ENCODE measurements around the gene TARBP2. TPM values are rescaled to one million over a fixed set of nuclear protein-coding genes. Genes with fewer than 3 reads are reported as not detected.
A peak's percentile ranks its signal among the peaks of the same experiment; 100 is the strongest.

The TARBP2 gene
- total RNA-seq, result 10 to 100 TPM; 25.9 to 34.1 (median 31.0) TPM

DNA sequence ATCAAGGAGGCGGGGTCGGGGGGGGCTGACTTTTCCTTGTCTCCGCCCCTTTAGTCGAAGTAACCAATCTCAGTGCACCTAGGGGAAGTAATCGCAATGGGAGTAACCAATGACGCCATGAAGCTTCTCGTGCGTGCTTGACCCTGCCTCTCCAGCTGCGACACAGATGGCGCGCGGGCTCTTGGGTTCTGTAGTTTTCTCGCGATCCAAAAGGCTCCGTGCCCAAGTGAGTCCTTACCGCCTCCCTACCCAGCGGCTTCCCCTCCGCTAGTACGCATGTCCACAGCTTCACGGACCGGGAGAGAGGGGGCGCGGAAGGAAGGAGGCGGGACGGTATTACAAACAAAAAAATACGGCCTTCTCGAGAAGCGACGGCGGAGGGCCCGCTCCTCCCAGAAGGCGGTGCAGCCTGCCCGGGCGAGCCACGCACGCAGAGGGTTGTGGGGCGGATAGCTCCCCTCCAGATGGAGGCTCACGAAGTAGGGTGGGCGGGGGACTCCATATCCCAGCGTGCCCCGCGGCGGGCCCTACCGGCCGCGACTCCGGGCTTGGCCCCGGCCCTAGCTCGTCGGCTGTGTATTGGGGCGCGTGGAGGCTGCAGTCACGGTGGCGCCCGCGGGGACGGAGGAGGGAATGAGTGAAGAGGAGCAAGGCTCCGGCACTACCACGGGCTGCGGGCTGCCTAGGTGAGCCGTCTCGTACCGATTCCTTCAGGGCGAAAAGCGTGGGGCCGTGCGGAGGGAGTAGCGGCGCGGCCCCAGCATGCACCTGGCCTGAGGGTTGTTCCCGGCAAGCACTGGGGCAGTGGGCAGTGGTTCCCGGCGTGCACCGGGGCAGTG is at the start of gene TARBP2:
Gene TARBP2, plus strand, starts transcription at position 508 of the 839 bp plus-strand sequence. Its CDS starts 126 bp downstream, at position 634.
- no peak for TF ChIP-seq CTCF (IDR thresholded peaks at IDR 0.05)
- no peak for TF ChIP-seq POLR2A (IDR thresholded peaks at IDR 0.05)
- intact Hi-C loops (cut with DNase I; ENCODE audit: low total_unique reads), result no loop called here
- H3K4me3 ChIP-seq (ENCODE audit: low read depth, poor library complexity, severe bottlenecking), result peak within 1 kb of the TSS; percentile 52
- WGBS, 2 donors, result 0% methylated on average over 32 to 56 of the region's 74 CpGs
- peak; percentile 99 to 100 for DNase-seq (ENCODE audit: low spot score in 2 of 2)

- 0 to 1% methylated on average over 7 to 29 of the region's 32 CpGs for WGBS, 2 donors
- peak within 1 kb of the TSS; percentile 80 for H3K4me3 ChIP-seq (ENCODE audit: low read depth, poor library complexity, severe bottlenecking)
- peak; percentile 97 to 99 for DNase-seq (ENCODE audit: low spot score in 2 of 2)
- TF ChIP-seq CTCF (IDR thresholded peaks at IDR 0.05) (peak in 1 of 3 donors; percentile 95), POLR2A (IDR thresholded peaks at IDR 0.05) (peak in 1 of 2 donors; percentile 77)
- intact Hi-C loops (cut with DNase I; ENCODE audit: low total_unique reads), result no loop called here
These were observed 49.4 kb upstream of the TARBP2 start, which contains the start of gene PCBP2 for GRCh38 chr12:53451661-53452158. Gene PCBP2 (plus strand): TSS chr12:53452102. CDS start chr12:53454801, 2,699 bp downstream.

- intact Hi-C loops (cut with DNase I; ENCODE audit: low total_unique reads), result no loop called here
- DNase-seq (ENCODE audit: low spot score in 2 of 2), result peak; percentile 78 to 95
- TF ChIP-seq POLR2A (IDR thresholded peaks at IDR 0.05), result no peak
- no peak for TF ChIP-seq CTCF (IDR thresholded peaks at IDR 0.05)
- H3K4me3 ChIP-seq (ENCODE audit: low read depth, poor library complexity, severe bottlenecking), result peak overlapping the region; percentile 80
- 1% methylated on average over 36 to 55 of the region's 82 CpGs for WGBS, 2 donors
These were observed 48.7 kb upstream of the TARBP2 start for GRCh38 chr12:53452159-53453077.

GRCh38 chr12:53453953-53454640 is 47.0 kb upstream of the TARBP2 start:
- intact Hi-C loops (cut with DNase I; ENCODE audit: low total_unique reads), result no loop called here
- TF ChIP-seq CTCF (IDR thresholded peaks at IDR 0.05), result no peak
- no peak for TF ChIP-seq POLR2A (IDR thresholded peaks at IDR 0.05)
- DNase-seq (ENCODE audit: low spot score in 2 of 2), result no peak
- WGBS, 2 donors, result 26 to 27% methylated on average over 6 of the region's 6 CpGs
- H3K4me3 ChIP-seq (ENCODE audit: low read depth, poor library complexity, severe bottlenecking), result no peak overlapping the region

DNA sequence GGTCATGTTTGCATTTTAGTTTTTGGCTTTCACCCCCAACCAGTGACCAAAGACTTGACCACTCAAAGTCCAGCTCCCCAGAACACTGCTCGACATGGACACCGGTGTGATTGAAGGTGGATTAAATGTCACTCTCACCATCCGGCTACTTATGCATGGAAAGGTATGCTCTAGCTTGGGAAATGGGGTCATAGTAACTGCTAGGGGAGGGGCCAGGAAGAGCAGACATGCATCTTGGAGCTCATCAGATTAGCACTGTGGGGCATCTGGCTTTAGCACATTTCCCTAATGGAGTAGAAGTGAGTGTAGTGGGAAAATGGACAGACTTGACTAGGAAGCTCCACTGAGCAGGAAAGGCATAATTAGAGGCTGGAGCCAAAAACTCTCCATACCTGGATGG is 46.4 kb upstream of the TARBP2 start:
- intact Hi-C loops (cut with DNase I; ENCODE audit: low total_unique reads), result no loop called here
- DNase-seq (ENCODE audit: low spot score in 2 of 2), result no peak
- no peak overlapping the region for H3K4me3 ChIP-seq (ENCODE audit: low read depth, poor library complexity, severe bottlenecking)
- TF ChIP-seq CTCF (IDR thresholded peaks at IDR 0.05) (no peak), POLR2A (IDR thresholded peaks at IDR 0.05) (no peak)
- 58 to 64% methylated on average over 3 of the region's 3 CpGs for WGBS, 2 donors

Data from lower leg skin (tissue), 4 donors.